Panc1 (cell line): Measurements from ENCODE around the gene DPY19L1. TPM values are rescaled to one million over a fixed set of nuclear protein-coding genes. Genes with fewer than 3 reads are reported as not detected.
A peak's percentile ranks its signal among the peaks of the same experiment; 100 is the strongest.

Experiments
- ATAC-seq: fragments of 200-7000 bp; cut with Tn5 transposase; 2 replicates; pipeline ENCODE4 v1.9.1; 2020; ENCODE audit warnings: mild to moderate bottlenecking, moderate library complexity
- BruUV-seq: library from RNA; stranded (reverse); fragments of 400-500 nt; replicated peaks from 2 replicates; lab custom pipeline; 2021; lab: Mats Ljungman, UMichigan
- CTCF ChIA-PET: fragments of 300-600 bp; sonication (Branson Sonifier 250); formaldehyde crosslinking; loops from one replicate; lab custom pipeline; 2022; ENCODE audit warnings: antibody characterized with exemption; lab: Charles Lee
- POLR2A ChIA-PET: fragments of 300-600 bp; sonication (Branson Sonifier 250); formaldehyde crosslinking; loops from one replicate; lab custom pipeline; 2022; ENCODE audit warnings: antibody characterized with exemption; lab: Charles Lee
- DNase-seq: peaks from one replicate; pipeline ENCODE4 v3.0.0-alpha.2; 2010; ENCODE audit warnings: low read depth, low spot score
- H3K27ac ChIP-seq: 2 replicates; pipeline ENCODE4 v1.5.1; 2011; ENCODE audit warnings: mild to moderate bottlenecking, low read length, inconsistent platforms
- H3K27me3 ChIP-seq: fragments of 200-500 bp; sonication (Bioruptor generic); 2 replicates; pipeline ENCODE4 v1.6.0; 2014; ENCODE audit warnings: low read length, inconsistent platforms; ENCODE audit not compliant: control insufficient read depth, insufficient read depth
- H3K36me3 ChIP-seq: fragments of 200-500 bp; sonication (Bioruptor generic); 2 replicates; pipeline ENCODE4 v1.5.1; 2014; ENCODE audit warnings: inconsistent platforms, mild to moderate bottlenecking, low read length, moderate library complexity; ENCODE audit not compliant: control insufficient read depth, insufficient read depth
- H3K4me1 ChIP-seq: 2 replicates; pipeline ENCODE4 v1.5.1; 2011; ENCODE audit warnings: inconsistent platforms, mild to moderate bottlenecking, low read length, moderate library complexity; ENCODE audit not compliant: control insufficient read depth, insufficient read depth
- H3K4me3 ChIP-seq, 2 experiments: 2 replicates each; pipeline ENCODE4 v1.5.1; 2011 to 2012; ENCODE audit warnings: low read depth in 2 of 2, low read length in 2 of 2, mild to moderate bottlenecking in 2 of 2, inconsistent platforms in 1 of 2, moderate library complexity in 1 of 2
- H3K9me3 ChIP-seq: fragments of 200-500 bp; sonication (Bioruptor generic); 2 replicates; pipeline ENCODE4 v1.5.1; 2014; ENCODE audit warnings: low read depth, mild to moderate bottlenecking, inconsistent platforms, low read length, moderate library complexity; ENCODE audit not compliant: control insufficient read depth, insufficient read depth
- POLR2AphosphoS5 ChIP-seq: IDR thresholded peaks from 2 replicates; pipeline ENCODE4 v1.6.1; 2012; ENCODE audit warnings: mild to moderate bottlenecking, low read depth, low read length, moderate library complexity
- SIN3A ChIP-seq: IDR thresholded peaks from 2 replicates; pipeline ENCODE4 v1.6.1; 2012; ENCODE audit warnings: low read depth, mild to moderate bottlenecking, low read length, moderate library complexity, borderline replicate concordance; ENCODE audit not compliant: insufficient read depth
- TCF7L2 ChIP-seq: IDR thresholded peaks from 2 replicates; pipeline ENCODE4 v1.6.1; 2011; ENCODE audit warnings: mild to moderate bottlenecking, low read depth, low read length, inconsistent platforms
- in situ Hi-C: cut with HindIII; loops from 2 replicates; pipeline ENCODE4 v1.10.0; 2016; ENCODE audit warnings: low sequenced_read_pairs, low pct_unique_long_range_greater_than_20kb
- intact Hi-C: fragments of 100-400 bp; cut with micrococcal nuclease; formaldehyde crosslinking; loops from one replicate; pipeline ENCODE4 v1.10.0; 2022; ENCODE audit not compliant: unreplicated experiment
- total RNA-seq: library from RNA; stranded (reverse); gene quantifications from one replicate; pipeline ENCODE4 v1.2.1, GENCODE V29; 2021; ENCODE audit not compliant: unreplicated experiment
- TF ChIP-seq, protein P1 (sequence below), 2 experiments: IDR thresholded peaks; 2 replicates each; pipeline ENCODE4 v1.6.1; 2011 to 2012; ENCODE audit warnings: low read depth in 2 of 2, control low read depth in 1 of 2, low read length in 1 of 2, mild to moderate bottlenecking in 1 of 2, moderate library complexity in 1 of 2; ENCODE audit not compliant: insufficient read depth in 1 of 2
- TF ChIP-seq, protein P2 (sequence below): fragments of 450-650 bp; IDR thresholded peaks from 2 replicates; pipeline ENCODE4 v1.5.1; 2017; ENCODE audit warnings: mild to moderate bottlenecking

The DPY19L1 gene
- total RNA-seq, 1 experiment from 2014 or later = 103 TPM

DNA sequence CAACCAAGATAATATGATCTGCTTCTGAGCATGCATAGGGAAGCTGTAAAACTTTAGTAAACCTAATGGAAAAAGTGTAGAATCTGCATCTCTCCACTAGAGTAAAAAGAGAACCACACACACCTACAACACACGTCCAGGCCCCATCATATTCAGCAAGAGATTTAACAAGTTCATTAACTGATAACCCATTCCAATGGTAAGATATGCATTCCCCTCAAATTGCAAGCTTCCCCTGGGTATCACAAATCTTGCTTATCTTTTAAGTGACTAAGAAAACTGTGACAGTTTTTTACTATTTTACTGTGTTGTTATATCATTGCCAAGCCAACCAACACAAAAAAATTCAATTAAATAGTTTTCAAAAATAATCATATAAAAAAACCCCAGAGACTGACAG lies 8.0 kb downstream of the DPY19L1 start:
- Histone ChIP-seq H3K27ac (no peak overlapping the region), H3K9me3 (no peaks in the 10 kb centered on the region), H3K4me1 (peaks cover 39% of the 10 kb centered on the region), H3K4me3 (no peak overlapping the region), H3K36me3 (no peaks in the 10 kb centered on the region), H3K27me3 (no peaks in the 10 kb centered on the region)
- no peak for DNase-seq
- ChIA-PET POLR2A (no interaction called here), CTCF (no interaction called here)
- intact Hi-C loops (no loop called here), in situ Hi-C loops (no loop called here)
- no peak for ATAC-seq
- TF ChIP-seq SIN3A (no peak), POLR2AphosphoS5 (no peak), TCF7L2 (no peak)
- TF ChIP-seq, protein P1, sequence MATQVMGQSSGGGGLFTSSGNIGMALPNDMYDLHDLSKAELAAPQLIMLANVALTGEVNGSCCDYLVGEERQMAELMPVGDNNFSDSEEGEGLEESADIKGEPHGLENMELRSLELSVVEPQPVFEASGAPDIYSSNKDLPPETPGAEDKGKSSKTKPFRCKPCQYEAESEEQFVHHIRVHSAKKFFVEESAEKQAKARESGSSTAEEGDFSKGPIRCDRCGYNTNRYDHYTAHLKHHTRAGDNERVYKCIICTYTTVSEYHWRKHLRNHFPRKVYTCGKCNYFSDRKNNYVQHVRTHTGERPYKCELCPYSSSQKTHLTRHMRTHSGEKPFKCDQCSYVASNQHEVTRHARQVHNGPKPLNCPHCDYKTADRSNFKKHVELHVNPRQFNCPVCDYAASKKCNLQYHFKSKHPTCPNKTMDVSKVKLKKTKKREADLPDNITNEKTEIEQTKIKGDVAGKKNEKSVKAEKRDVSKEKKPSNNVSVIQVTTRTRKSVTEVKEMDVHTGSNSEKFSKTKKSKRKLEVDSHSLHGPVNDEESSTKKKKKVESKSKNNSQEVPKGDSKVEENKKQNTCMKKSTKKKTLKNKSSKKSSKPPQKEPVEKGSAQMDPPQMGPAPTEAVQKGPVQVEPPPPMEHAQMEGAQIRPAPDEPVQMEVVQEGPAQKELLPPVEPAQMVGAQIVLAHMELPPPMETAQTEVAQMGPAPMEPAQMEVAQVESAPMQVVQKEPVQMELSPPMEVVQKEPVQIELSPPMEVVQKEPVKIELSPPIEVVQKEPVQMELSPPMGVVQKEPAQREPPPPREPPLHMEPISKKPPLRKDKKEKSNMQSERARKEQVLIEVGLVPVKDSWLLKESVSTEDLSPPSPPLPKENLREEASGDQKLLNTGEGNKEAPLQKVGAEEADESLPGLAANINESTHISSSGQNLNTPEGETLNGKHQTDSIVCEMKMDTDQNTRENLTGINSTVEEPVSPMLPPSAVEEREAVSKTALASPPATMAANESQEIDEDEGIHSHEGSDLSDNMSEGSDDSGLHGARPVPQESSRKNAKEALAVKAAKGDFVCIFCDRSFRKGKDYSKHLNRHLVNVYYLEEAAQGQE (IDR thresholded peaks at IDR 0.05; ENCODE audit: insufficient read depth in 1 of 2, low read depth in 2 of 2, low read length in 1 of 2) = no peak
- TF ChIP-seq, protein P2, sequence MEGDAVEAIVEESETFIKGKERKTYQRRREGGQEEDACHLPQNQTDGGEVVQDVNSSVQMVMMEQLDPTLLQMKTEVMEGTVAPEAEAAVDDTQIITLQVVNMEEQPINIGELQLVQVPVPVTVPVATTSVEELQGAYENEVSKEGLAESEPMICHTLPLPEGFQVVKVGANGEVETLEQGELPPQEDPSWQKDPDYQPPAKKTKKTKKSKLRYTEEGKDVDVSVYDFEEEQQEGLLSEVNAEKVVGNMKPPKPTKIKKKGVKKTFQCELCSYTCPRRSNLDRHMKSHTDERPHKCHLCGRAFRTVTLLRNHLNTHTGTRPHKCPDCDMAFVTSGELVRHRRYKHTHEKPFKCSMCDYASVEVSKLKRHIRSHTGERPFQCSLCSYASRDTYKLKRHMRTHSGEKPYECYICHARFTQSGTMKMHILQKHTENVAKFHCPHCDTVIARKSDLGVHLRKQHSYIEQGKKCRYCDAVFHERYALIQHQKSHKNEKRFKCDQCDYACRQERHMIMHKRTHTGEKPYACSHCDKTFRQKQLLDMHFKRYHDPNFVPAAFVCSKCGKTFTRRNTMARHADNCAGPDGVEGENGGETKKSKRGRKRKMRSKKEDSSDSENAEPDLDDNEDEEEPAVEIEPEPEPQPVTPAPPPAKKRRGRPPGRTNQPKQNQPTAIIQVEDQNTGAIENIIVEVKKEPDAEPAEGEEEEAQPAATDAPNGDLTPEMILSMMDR = no peak
- no TSS peak for BruUV-seq

DNA sequence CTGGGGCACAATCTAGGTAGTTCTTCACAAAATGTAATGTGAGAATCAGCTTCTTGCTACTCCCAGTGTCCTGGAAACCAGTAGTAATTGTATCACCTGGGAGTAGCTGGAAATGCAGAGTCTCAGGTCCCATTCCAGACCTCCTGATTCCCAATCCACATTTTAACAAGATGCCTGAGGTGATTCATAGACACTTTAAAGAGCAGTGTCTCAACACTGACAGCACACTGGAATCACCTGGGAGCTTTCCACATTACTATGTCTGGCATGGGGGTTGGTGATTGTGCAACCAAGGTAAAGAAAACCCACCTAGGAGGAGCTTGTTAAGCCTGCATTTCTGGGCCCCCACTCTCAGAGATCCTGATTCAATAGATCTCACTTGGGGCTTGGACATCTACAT lies 11.1 kb downstream of the DPY19L1 start:
- peaks cover 36% of the 10 kb centered on the region for H3K4me1 ChIP-seq
- DNase-seq (no peak), ATAC-seq (peak; percentile 57; the same call in 1 of the 2 replicates)
- no TSS peak for BruUV-seq
- H3K27ac ChIP-seq = peak overlapping the region; percentile 10; the same call in 1 of the 2 replicates
- no peak overlapping the region for H3K4me3 ChIP-seq
- TF ChIP-seq, protein P2 = no peak
- no peak for TF ChIP-seq TCF7L2
- in situ Hi-C loops (no loop called here), intact Hi-C loops (no loop called here)
- POLR2A ChIA-PET = no interaction called here
- CTCF ChIA-PET = no interaction called here
- H3K36me3 ChIP-seq = no peaks in the 10 kb centered on the region
- H3K27me3 ChIP-seq = no peaks in the 10 kb centered on the region
- no peaks in the 10 kb centered on the region for H3K9me3 ChIP-seq
